Right lobe of liver (tissue), 6 donors: ENCODE data around the gene RNF150. TPM values are rescaled to one million over a fixed set of nuclear protein-coding genes. Genes with fewer than 3 reads are reported as not detected.

Experiments
- ATAC-seq, 4 donors: fragments of 200-7000 bp; cut with Tn5 transposase; one replicate each; pipeline ENCODE4 v1.9.1; 2020; ENCODE audit warnings: mild to moderate bottlenecking in 4 of 4, moderate library complexity in 4 of 4
- DNase-seq, 3 donors: peaks; one replicate each; pipeline ENCODE4 v3.0.0-alpha.2; 2020
- H3K27ac ChIP-seq, 3 donors: fragments of 200-600 bp; one replicate each; pipeline ENCODE4 v1.8.0; 2022
- H3K27me3 ChIP-seq, 2 donors: fragments of 200-600 bp; one replicate each; pipeline ENCODE4 v1.8.0; 2022
- H3K36me3 ChIP-seq, 4 donors: fragments of 200-600 bp; sonication (generic) in 1 of 4; one replicate each; pipeline versions ENCODE4 v1.5.1 to v1.8.0; 2017 to 2022; ENCODE audit warnings: control low read depth in 1 of 4
- H3K4me1 ChIP-seq, 4 donors: fragments of 200-600 bp; sonication (generic) in 1 of 4; one replicate each; pipeline versions ENCODE4 v1.5.1 to v1.8.0; 2017 to 2022; ENCODE audit warnings: control low read depth in 1 of 4
- H3K4me3 ChIP-seq, 3 donors: fragments of 200-600 bp; one replicate each; pipeline ENCODE4 v1.8.0; 2022
- H3K9me3 ChIP-seq, 4 donors: fragments of 200-600 bp; sonication (generic) in 1 of 4; one replicate each; pipeline versions ENCODE4 v1.5.1 to v1.8.0; 2017 to 2022; ENCODE audit warnings: control low read depth in 1 of 4
- POLR2A ChIP-seq: fragments of 450-650 bp; IDR thresholded peaks from one replicate; pipeline ENCODE4 v1.6.1; 2017; ENCODE audit warnings: antibody characterized with exemption, mild to moderate bottlenecking
- WGBS: methylation state at CpG from one replicate; pipeline ENCODE4 v1.1.6; 2018; ENCODE audit warnings: low coverage, low lambda C conversion rate; ENCODE audit not compliant: insufficient coverage; ENCODE audit errors: missing lambda C conversion rate; 5-methylcytosine and 5-hydroxymethylcytosine counted together
- intact Hi-C, 2 donors: fragments of 100-400 bp; cut with DNase I; formaldehyde crosslinking; loops; one replicate each; pipeline versions ENCODE4 v1.11.2 to v1.14.1; 2022
- total RNA-seq, 6 experiments: library from RNA; depleted of rRNA in 2 of 6; stranded (reverse); fragments of >200 nt in 2 of 6; fragmentation: NEBNext Ultra II Directional in 3 of 6; extraction: Animal tissue kit (Norgen Biotek cat#: 25700) in 3 of 6; gene quantifications; one replicate each; pipeline versions ENCODE4 v1.1.0 to v1.2.4, GENCODE V29; 2016 to 2023
- TF ChIP-seq, protein P1 (sequence below), 4 donors: fragments of 200-600 bp in 3 of 4; fragments of 450-650 bp in 1 of 4; IDR thresholded peaks; one replicate each; pipeline versions ENCODE4 v1.5.1 to v1.8.0; 2016 to 2022; ENCODE audit warnings: antibody characterized with exemption in 4 of 4, mild to moderate bottlenecking in 2 of 4
- donor health status: DM: no; HTN: yes; CAD: no.
- donor health status: DM: no; HTN: no; CAD: no.
- donor health status: DM: no; HTN: no; CAD: no.
- donor health status: DM: no; HTN: yes; CAD: no.
- donor health status: DM: no; HTN: yes; CAD: no.

The RNF150 gene
- total RNA-seq, 6 experiments from 2014 or later = 1.2 to 1.8 (median 1.5) TPM

DNA sequence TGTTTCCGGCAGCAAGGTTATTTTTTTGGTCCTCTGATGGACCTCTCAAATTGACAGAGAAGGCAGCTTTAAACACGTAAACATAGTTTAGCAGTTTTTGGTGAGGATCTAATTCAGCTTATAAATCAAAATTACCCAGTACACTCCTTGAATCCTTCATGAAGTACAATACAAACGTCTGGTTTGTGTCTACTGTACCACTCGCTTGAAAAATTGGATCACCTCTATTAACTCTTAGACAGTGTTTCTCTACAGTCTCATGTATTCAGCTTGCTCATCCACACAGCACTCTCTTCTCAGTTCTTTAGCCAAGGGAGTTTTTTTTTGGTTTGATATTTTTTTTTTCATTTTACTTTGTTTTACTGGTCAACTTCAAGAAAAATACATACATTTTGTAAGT lies 113.5 kb downstream of the RNF150 start:
- Histone ChIP-seq H3K4me1 (no peaks in the 10 kb centered on the region), H3K36me3 (no peaks in the 10 kb centered on the region), H3K9me3 (no peaks in the 10 kb centered on the region), H3K27me3 (no peaks in the 10 kb centered on the region), H3K4me3 (no peak overlapping the region), H3K27ac (no peak overlapping the region)
- intact Hi-C loops = no loop called here
- TF ChIP-seq POLR2A = no peak
- TF ChIP-seq, protein P1, sequence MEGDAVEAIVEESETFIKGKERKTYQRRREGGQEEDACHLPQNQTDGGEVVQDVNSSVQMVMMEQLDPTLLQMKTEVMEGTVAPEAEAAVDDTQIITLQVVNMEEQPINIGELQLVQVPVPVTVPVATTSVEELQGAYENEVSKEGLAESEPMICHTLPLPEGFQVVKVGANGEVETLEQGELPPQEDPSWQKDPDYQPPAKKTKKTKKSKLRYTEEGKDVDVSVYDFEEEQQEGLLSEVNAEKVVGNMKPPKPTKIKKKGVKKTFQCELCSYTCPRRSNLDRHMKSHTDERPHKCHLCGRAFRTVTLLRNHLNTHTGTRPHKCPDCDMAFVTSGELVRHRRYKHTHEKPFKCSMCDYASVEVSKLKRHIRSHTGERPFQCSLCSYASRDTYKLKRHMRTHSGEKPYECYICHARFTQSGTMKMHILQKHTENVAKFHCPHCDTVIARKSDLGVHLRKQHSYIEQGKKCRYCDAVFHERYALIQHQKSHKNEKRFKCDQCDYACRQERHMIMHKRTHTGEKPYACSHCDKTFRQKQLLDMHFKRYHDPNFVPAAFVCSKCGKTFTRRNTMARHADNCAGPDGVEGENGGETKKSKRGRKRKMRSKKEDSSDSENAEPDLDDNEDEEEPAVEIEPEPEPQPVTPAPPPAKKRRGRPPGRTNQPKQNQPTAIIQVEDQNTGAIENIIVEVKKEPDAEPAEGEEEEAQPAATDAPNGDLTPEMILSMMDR (IDR thresholded peaks at IDR 0.05) = no peak
- WGBS = 80% methylated on average over 4 of the region's 4 CpGs
- DNase-seq (no peak), ATAC-seq (no peak)

DNA sequence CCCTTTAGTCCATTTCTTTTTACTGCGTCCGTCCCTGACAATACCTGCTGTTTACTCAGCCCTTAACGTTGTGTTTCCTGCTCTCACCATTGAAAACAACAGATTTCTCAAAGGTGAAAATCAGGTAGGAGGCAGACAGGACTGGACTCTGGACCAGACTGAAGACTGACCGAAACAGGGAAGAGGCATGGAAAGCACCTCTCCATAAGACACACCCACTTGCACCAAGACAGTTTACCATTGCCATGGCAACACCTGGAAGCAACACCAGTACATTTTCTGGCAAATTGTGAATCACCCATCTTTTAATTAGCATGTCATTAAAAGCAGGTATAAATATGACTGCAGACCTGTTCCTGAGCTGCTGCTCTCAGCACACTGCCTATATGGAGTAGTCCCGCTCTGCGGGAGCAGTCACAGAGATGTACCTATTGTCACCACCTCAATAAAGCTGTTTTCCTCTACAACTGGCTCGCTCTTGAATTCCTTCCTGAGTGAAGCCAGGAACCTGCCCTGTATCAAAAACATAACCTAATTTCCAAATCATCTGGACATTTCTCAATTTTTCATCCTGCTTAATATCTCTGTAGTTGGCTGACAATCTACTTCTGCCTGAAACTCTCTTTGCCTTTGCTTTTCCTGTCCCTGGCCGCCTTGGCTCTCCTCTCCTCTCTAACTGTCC lies 117.0 kb downstream of the RNF150 start:
- ATAC-seq = no peak
- TF ChIP-seq, protein P1 (IDR thresholded peaks at IDR 0.05) = no peak
- TF ChIP-seq POLR2A = no peak
- H3K27ac ChIP-seq = no peak overlapping the region
- no peaks in the 10 kb centered on the region for H3K27me3 ChIP-seq
- 59% methylated on average over 8 of the region's 8 CpGs for WGBS
- no peak overlapping the region for H3K4me3 ChIP-seq
- intact Hi-C loops = no loop called here
- H3K9me3 ChIP-seq = no peaks in the 10 kb centered on the region
- DNase-seq = no peak
- H3K36me3 ChIP-seq = no peaks in the 10 kb centered on the region
- no peaks in the 10 kb centered on the region for H3K4me1 ChIP-seq

DNA sequence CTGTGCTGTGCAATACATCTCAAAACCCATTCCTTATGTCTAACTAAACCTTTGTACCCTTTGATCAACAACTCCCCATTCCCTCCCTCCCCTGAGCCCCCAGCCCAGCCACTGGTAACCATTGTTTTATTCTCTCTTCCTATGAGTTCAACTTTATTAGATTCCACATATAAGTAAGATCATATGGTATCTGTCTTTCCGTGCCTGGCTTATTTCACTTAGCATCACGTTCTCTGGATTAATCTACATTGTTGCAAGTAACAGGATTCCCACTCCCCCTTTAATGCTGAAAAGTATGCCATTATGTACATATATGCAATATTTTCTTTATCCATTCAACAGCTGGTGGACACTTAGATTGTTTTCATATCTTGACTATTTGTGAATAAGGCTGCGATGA lies 119.4 kb downstream of the RNF150 start:
- no peaks in the 10 kb centered on the region for H3K9me3 ChIP-seq
- H3K4me3 ChIP-seq = no peak overlapping the region
- no peaks in the 10 kb centered on the region for H3K4me1 ChIP-seq
- 50% methylated on average over 3 of the region's 3 CpGs for WGBS
- no peaks in the 10 kb centered on the region for H3K27me3 ChIP-seq
- no peaks in the 10 kb centered on the region for H3K36me3 ChIP-seq
- H3K27ac ChIP-seq = no peak overlapping the region
- DNase-seq = no peak
- no peak for TF ChIP-seq POLR2A
- TF ChIP-seq, protein P1 (IDR thresholded peaks at IDR 0.05) = no peak
- intact Hi-C loops = no loop called here
- no peak for ATAC-seq

DNA sequence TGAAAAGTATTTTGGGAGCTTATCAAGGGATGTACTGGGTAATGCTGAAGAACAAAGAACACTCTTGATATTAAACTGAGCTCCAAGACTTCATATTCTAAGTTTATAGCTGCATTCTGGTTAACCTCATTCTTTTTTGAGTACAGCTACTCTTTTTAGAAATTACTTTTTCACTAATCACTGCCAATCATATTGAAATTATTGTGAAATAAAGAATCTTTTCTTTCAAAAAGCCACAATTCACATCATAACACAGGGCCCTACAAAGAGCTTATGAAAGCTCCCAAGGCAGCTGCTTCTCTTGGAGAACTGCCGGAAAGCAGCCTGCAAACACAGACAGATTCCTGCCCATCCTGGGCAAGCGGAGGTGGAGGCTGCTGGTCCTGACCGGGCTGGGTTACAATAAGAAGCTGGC lies 121.4 kb downstream of the RNF150 start:
- H3K27me3 ChIP-seq = no peaks in the 10 kb centered on the region
- no peaks in the 10 kb centered on the region for H3K36me3 ChIP-seq
- ATAC-seq (no peak), DNase-seq (no peak)
- WGBS = 83% methylated on average over 3 of the region's 3 CpGs
- intact Hi-C loops = no loop called here
- no peak overlapping the region for H3K27ac ChIP-seq
- H3K4me1 ChIP-seq = peaks cover 0 to 1% (median 0%) of the 10 kb centered on the region in 4 donors
- no peaks in the 10 kb centered on the region for H3K9me3 ChIP-seq
- H3K4me3 ChIP-seq = no peak overlapping the region
- no peak for TF ChIP-seq POLR2A
- TF ChIP-seq, protein P1 (IDR thresholded peaks at IDR 0.05) = no peak

DNA sequence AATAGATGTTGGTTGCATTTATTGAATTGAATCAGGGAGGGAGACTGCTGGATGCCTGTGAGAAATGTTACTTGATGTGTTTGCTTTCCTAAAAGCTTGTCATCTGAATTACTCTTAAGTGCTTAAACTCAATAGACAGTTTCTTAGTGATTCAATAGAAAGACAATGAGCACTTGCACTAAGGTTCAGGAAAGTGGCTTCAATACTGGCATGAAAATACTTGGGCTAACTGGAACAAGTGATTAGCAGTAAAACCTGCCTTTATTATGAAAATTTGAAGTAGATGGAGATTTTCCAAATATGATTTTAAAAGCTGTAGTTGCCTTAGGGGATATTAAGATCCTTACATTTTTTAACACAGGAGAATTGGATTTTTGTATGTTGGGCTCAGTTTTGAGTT lies 123.3 kb downstream of the RNF150 start:
- intact Hi-C loops = no loop called here
- Histone ChIP-seq H3K27me3 (no peaks in the 10 kb centered on the region), H3K9me3 (no peaks in the 10 kb centered on the region), H3K36me3 (no peaks in the 10 kb centered on the region), H3K4me3 (no peak overlapping the region), H3K27ac (no peak overlapping the region), H3K4me1 (peaks cover 0 to 10% (median 0%) of the 10 kb centered on the region in 4 donors)
- no peak for TF ChIP-seq POLR2A
- TF ChIP-seq, protein P1 (IDR thresholded peaks at IDR 0.05) = no peak
- DNase-seq (no peak), ATAC-seq (no peak)
